ENCODE results near the gene FIGLA.

DNA sequence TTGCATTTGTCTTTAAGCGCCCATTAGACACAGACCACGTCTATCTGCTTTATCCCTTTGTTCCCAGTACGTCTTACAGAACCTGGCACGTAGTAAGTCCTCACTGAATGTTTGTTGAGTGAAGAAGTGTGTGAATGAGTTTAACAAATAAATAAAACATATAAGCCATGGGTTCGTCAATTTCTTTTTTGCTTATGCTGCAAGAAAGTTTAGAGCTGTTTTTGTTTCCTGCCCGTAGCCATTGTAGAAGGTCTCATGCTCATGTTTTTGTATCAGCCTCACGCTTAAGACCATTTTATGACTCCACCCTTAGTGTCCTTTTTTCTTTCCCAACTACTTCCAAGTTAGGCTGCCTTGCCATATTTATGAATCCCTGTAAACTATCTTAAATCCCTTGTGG, 24.9 kb downstream of the FIGLA start:
- no peak for TF ChIP-seq RAD21 (IDR thresholded peaks at IDR 0.05; ENCODE audit: low read length)
- TF ChIP-seq POLR2AphosphoS5 (IDR thresholded peaks at IDR 0.05; ENCODE audit: low read depth, low read length): no peak
- no peak for TF ChIP-seq FOXJ3 (CRISPR knock-in tag; IDR thresholded peaks at IDR 0.05)
- no peak for TF ChIP-seq NRF1 (IDR thresholded peaks at IDR 0.05; ENCODE audit: low read depth, low read length)
- TF ChIP-seq EP300 (IDR thresholded peaks at IDR 0.05; ENCODE audit: borderline replicate concordance in 1 of 2, low read depth in 1 of 2, low read length in 1 of 2): no peak

Measured in SK-N-SH (cell line).